T-helper 22 cell (primary cell): ENCODE data around the gene MSANTD1.

Source experiments
- DNase-seq: peaks from one replicate; pipeline ENCODE4 v3.0.0-alpha.2; 2020; ENCODE audit warnings: low read depth

The MSANTD1 gene

GRCh38 chr4:3248178-3248480, 830 bp upstream of the MSANTD1 start:
- no peak for DNase-seq

GRCh38 chr4:3249711-3250437, 915 bp downstream of the MSANTD1 start:
- DNase-seq, result no peak

GRCh38 chr4:3250438-3250955, 1.5 kb downstream of the MSANTD1 start:
- no peak for DNase-seq

- no peak for DNase-seq
Measured at GRCh38 chr4:3250956-3251690, 2.2 kb downstream of the MSANTD1 start.

GRCh38 chr4:3251691-3252479, 2.9 kb downstream of the MSANTD1 start:
- DNase-seq, result no peak

GRCh38 chr4:3252480-3252828, 3.5 kb downstream of the MSANTD1 start:
- DNase-seq, result no peak

- no peak for DNase-seq
Measured at GRCh38 chr4:3252831-3253641, 4.1 kb downstream of the MSANTD1 start.

GRCh38 chr4:3253808-3254207, 4.8 kb downstream of the MSANTD1 start:
- no peak for DNase-seq

- no peak for DNase-seq
Measured at GRCh38 chr4:3254302-3255131, 5.6 kb downstream of the MSANTD1 start.

- no peak for DNase-seq
Measured at GRCh38 chr4:3255611-3256186, 6.7 kb downstream of the MSANTD1 start.

GRCh38 chr4:3256230-3257102, 7.5 kb downstream of the MSANTD1 start:
- DNase-seq, result no peak

GRCh38 chr4:3257103-3257555, 8.2 kb downstream of the MSANTD1 start:
- no peak for DNase-seq

GRCh38 chr4:3257556-3258482, 8.9 kb downstream of the MSANTD1 start:
- DNase-seq, result no peak

- DNase-seq, result no peak
Measured at GRCh38 chr4:3261411-3262207, 12.7 kb downstream of the MSANTD1 start.

- no peak for DNase-seq
Measured at GRCh38 chr4:3262208-3263052, 13.5 kb downstream of the MSANTD1 start.

- no peak for DNase-seq
Measured at GRCh38 chr4:3263053-3263875, 14.3 kb downstream of the MSANTD1 start.
